Neural cell (in vitro differentiated cells): ENCODE measurements around the gene KRT35. TPM values are rescaled to one million over a fixed set of nuclear protein-coding genes. Genes with fewer than 3 reads are reported as not detected.

Experiments used
- H2AFZ ChIP-seq: fragments of 200-600, 300-800 bp; sonication (generic), shearing (Covaris generic); 2 replicates; pipeline ENCODE4 v1.6.0; 2014; ENCODE audit warnings: low read depth, mild to moderate bottlenecking, antibody characterized with exemption, low read length, moderate library complexity
- H3F3A ChIP-seq: fragments of 200-600 bp; shearing (Covaris generic); 2 replicates; pipeline ENCODE4 v1.6.1; 2016; ENCODE audit warnings: mild to moderate bottlenecking, moderate library complexity, mixed read lengths, antibody characterized with exemption, low read length; ENCODE audit not compliant: insufficient read depth, poor library complexity, severe bottlenecking
- H3K27ac ChIP-seq: fragments of 200-600, 300-800 bp; sonication (generic), shearing (Covaris generic); 2 replicates; pipeline ENCODE4 v1.5.1; 2014; ENCODE audit warnings: mild to moderate bottlenecking, low read length, moderate library complexity
- H3K27me3 ChIP-seq: fragments of 300-800, 200-600 bp; sonication (generic), shearing (Covaris generic); 2 replicates; pipeline ENCODE4 v1.6.0; 2014; ENCODE audit warnings: mild to moderate bottlenecking, low read depth, low read length, moderate library complexity; ENCODE audit not compliant: insufficient read depth
- H3K36me3 ChIP-seq: fragments of 300-800, 200-600 bp; sonication (generic), shearing (Covaris generic); 2 replicates; pipeline ENCODE4 v1.5.1; 2014; ENCODE audit warnings: mild to moderate bottlenecking, antibody characterized with exemption, low read length, moderate library complexity; ENCODE audit not compliant: insufficient read depth
- H3K4me2 ChIP-seq: fragments of 300-800, 200-600 bp; sonication (generic), shearing (Covaris generic); 2 replicates; pipeline ENCODE4 v1.6.0; 2014; ENCODE audit warnings: mild to moderate bottlenecking, low read length
- H3K4me3 ChIP-seq: fragments of 300-800, 200-600 bp; sonication (generic), shearing (Covaris generic); 2 replicates; pipeline ENCODE4 v1.5.1; 2014; ENCODE audit warnings: mild to moderate bottlenecking, low read length, moderate library complexity
- H3K79me2 ChIP-seq: fragments of 200-600 bp; shearing (Covaris generic); replicated peaks from 2 replicates; pipeline ENCODE4 v1.6.0; 2014; ENCODE audit warnings: mild to moderate bottlenecking, low read length, moderate library complexity; ENCODE audit not compliant: insufficient read depth
- H3K9ac ChIP-seq: fragments of 300-800, 200-600 bp; sonication (generic), shearing (Covaris generic); 2 replicates; pipeline ENCODE4 v1.6.1; 2016; ENCODE audit warnings: mild to moderate bottlenecking, low read length, mixed read lengths
- H3K9me2 ChIP-seq: fragments of 200-600 bp; shearing (Covaris generic); 2 replicates; pipeline ENCODE4 v1.6.1; 2016; ENCODE audit warnings: mild to moderate bottlenecking, low read length, mixed read lengths; ENCODE audit not compliant: insufficient read depth
- H3K9me3 ChIP-seq: fragments of 200-600, 300-800 bp; sonication (generic), shearing (Covaris generic); 2 replicates; pipeline ENCODE4 v1.6.1; 2016; ENCODE audit warnings: mild to moderate bottlenecking, mixed run types, low read length, moderate library complexity, mixed read lengths
- H4K20me1 ChIP-seq: fragments of 200-600 bp; shearing (Covaris generic); 2 replicates; pipeline ENCODE4 v1.6.1; 2016; ENCODE audit warnings: mild to moderate bottlenecking, mixed run types; ENCODE audit not compliant: insufficient read depth
- EP300 ChIP-seq: fragments of 450-650 bp; conservative IDR thresholded peaks from 2 replicates; pipeline ENCODE4 v1.6.1; 2014; ENCODE audit warnings: antibody characterized with exemption, mild to moderate bottlenecking, moderate library complexity; ENCODE audit not compliant: poor library complexity, severe bottlenecking
- EZH2 ChIP-seq: fragments of 200-600, 300-800 bp; shearing (Covaris generic), sonication (generic); IDR thresholded peaks from 2 replicates; pipeline ENCODE4 v1.6.1; 2014; ENCODE audit warnings: antibody characterized with exemption, low read length, borderline replicate concordance, mild to moderate bottlenecking; ENCODE audit not compliant: insufficient read depth, poor library complexity, severe bottlenecking
- MXI1 ChIP-seq: fragments of 450-650 bp; conservative IDR thresholded peaks from 2 replicates; pipeline ENCODE4 v1.6.1; 2014; ENCODE audit warnings: antibody characterized with exemption, mild to moderate bottlenecking; ENCODE audit not compliant: poor library complexity, severe bottlenecking
- POLR2AphosphoS5 ChIP-seq: IDR thresholded peaks from 2 replicates; pipeline ENCODE4 v1.6.1; 2012
- RAD21 ChIP-seq: fragments of 450-650 bp; conservative IDR thresholded peaks from 2 replicates; pipeline ENCODE4 v1.6.1; 2014; ENCODE audit warnings: antibody characterized with exemption, mild to moderate bottlenecking, moderate library complexity
- REST ChIP-seq: IDR thresholded peaks from 2 replicates; pipeline ENCODE4 v1.6.1; 2012; ENCODE audit warnings: borderline replicate concordance
- SMC3 ChIP-seq: fragments of 450-650 bp; conservative IDR thresholded peaks from 2 replicates; pipeline ENCODE4 v1.6.1; 2014; ENCODE audit warnings: antibody characterized with exemption, mild to moderate bottlenecking, moderate library complexity; ENCODE audit not compliant: poor library complexity
- TAF1 ChIP-seq: IDR thresholded peaks from 2 replicates; pipeline ENCODE4 v1.6.1; 2012; ENCODE audit warnings: low read depth
- polyA plus RNA-seq: library from polyadenylated mRNA; depleted of rRNA; stranded (reverse); fragments of >200 nt; gene quantifications from 2 replicates; pipeline ENCODE4 v1.2.3, GENCODE V29; 2014
- TF ChIP-seq, protein P1 (sequence below): fragments of 450-650 bp; IDR thresholded peaks from 2 replicates; pipeline ENCODE4 v1.5.1; 2014; ENCODE audit warnings: antibody characterized with exemption, mild to moderate bottlenecking, moderate library complexity; ENCODE audit not compliant: poor library complexity, severe bottlenecking

The KRT35 gene
- polyA plus RNA-seq, 1 donor from 2014 or later = not detected

GRCh38 chr17:41492771-41493170 is 11.8 kb upstream of the KRT35 start:
- H3K79me2 ChIP-seq = no peaks in the 10 kb centered on the region
- H3F3A ChIP-seq = no peaks in the 10 kb centered on the region
- H3K4me3 ChIP-seq = no peak overlapping the region
- no peaks in the 10 kb centered on the region for H3K27me3 ChIP-seq
- H3K36me3 ChIP-seq = no peaks in the 10 kb centered on the region
- H3K9me3 ChIP-seq = no peaks in the 10 kb centered on the region
- no peaks in the 10 kb centered on the region for H3K9me2 ChIP-seq
- H3K4me2 ChIP-seq = no peak overlapping the region
- H3K27ac ChIP-seq = no peak overlapping the region
- TF ChIP-seq MXI1 (no peak), TAF1 (no peak), POLR2AphosphoS5 (no peak), EP300 (no peak), SMC3 (no peak), EZH2 (no peak), REST (no peak), RAD21 (no peak)
- TF ChIP-seq, protein P1, sequence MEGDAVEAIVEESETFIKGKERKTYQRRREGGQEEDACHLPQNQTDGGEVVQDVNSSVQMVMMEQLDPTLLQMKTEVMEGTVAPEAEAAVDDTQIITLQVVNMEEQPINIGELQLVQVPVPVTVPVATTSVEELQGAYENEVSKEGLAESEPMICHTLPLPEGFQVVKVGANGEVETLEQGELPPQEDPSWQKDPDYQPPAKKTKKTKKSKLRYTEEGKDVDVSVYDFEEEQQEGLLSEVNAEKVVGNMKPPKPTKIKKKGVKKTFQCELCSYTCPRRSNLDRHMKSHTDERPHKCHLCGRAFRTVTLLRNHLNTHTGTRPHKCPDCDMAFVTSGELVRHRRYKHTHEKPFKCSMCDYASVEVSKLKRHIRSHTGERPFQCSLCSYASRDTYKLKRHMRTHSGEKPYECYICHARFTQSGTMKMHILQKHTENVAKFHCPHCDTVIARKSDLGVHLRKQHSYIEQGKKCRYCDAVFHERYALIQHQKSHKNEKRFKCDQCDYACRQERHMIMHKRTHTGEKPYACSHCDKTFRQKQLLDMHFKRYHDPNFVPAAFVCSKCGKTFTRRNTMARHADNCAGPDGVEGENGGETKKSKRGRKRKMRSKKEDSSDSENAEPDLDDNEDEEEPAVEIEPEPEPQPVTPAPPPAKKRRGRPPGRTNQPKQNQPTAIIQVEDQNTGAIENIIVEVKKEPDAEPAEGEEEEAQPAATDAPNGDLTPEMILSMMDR = no peak
- H3K9ac ChIP-seq = no peak overlapping the region
- H4K20me1 ChIP-seq = no peaks in the 10 kb centered on the region
- H2AFZ ChIP-seq = no peak overlapping the region

DNA sequence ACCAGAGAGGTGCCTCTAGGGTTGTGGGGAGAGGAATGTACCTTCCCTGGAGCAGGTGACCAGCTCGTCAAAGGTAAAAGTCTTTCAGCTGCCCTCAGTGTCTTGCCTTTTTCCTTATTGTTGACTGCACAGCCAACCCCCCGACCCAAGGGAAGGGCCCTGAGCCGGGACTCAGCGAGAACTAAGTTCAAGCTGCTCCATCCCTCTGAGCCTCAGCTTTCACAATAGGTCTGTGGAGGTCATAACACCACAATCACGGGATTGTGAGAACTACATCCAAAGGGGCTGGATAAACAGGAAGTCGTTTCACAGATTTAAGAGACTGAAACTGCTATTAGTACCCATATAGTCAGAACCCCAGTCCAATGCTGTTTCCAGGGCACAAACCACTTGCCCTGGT is 11.4 kb upstream of the KRT35 start:
- H3K9ac ChIP-seq = no peak overlapping the region

More for the DNA sequence above, 11.4 kb upstream of the KRT35 start:
- Histone ChIP-seq H3K4me2 (no peak overlapping the region), H3K9me2 (no peaks in the 10 kb centered on the region), H4K20me1 (no peaks in the 10 kb centered on the region), H2AFZ (no peak overlapping the region), H3K27ac (no peak overlapping the region), H3K9me3 (no peaks in the 10 kb centered on the region), H3K36me3 (no peaks in the 10 kb centered on the region), H3K4me3 (no peak overlapping the region), H3F3A (no peaks in the 10 kb centered on the region), H3K27me3 (no peaks in the 10 kb centered on the region), H3K79me2 (no peaks in the 10 kb centered on the region)
- TF ChIP-seq POLR2AphosphoS5 (no peak), EP300 (no peak), MXI1 (no peak), RAD21 (no peak), TAF1 (no peak), SMC3 (no peak), REST (no peak), EZH2 (no peak)
- TF ChIP-seq, protein P1 = no peak
